ENCODE results near the gene OTUD7B.

DNA sequence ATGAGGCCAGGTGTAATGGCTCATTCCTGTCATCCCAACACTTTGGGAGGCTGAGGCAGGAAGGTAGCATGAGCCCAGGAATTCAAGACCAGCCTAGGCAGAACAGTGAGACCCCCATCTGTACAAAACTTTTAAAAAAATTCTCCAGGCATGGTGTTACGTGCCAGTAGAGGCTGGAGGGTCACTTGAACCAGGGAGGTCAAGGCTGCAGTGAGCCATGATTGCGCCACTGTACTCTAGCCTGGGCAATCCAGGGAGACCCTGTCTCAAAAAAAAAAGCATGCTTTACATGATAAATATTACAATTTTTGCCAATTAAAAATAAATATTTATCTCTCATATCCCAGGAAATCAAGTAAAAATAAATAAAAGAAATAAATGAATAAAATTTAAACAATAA is 39.4 kb upstream of the OTUD7B start:
- TF ChIP-seq, protein P1, sequence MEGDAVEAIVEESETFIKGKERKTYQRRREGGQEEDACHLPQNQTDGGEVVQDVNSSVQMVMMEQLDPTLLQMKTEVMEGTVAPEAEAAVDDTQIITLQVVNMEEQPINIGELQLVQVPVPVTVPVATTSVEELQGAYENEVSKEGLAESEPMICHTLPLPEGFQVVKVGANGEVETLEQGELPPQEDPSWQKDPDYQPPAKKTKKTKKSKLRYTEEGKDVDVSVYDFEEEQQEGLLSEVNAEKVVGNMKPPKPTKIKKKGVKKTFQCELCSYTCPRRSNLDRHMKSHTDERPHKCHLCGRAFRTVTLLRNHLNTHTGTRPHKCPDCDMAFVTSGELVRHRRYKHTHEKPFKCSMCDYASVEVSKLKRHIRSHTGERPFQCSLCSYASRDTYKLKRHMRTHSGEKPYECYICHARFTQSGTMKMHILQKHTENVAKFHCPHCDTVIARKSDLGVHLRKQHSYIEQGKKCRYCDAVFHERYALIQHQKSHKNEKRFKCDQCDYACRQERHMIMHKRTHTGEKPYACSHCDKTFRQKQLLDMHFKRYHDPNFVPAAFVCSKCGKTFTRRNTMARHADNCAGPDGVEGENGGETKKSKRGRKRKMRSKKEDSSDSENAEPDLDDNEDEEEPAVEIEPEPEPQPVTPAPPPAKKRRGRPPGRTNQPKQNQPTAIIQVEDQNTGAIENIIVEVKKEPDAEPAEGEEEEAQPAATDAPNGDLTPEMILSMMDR (IDR thresholded peaks at IDR 0.05): no peak
- no peak for TF ChIP-seq POLR2A (IDR thresholded peaks at IDR 0.05)
